ENCODE results near the gene SAXO1. TPM values are rescaled to one million over a fixed set of nuclear protein-coding genes. Genes with fewer than 3 reads are reported as not detected.

Gene SAXO1
- total RNA-seq: not detected
- 0.23 to 0.83 reads per million in 2 donors for total RNA-seq

- H3K9me3 ChIP-seq (ENCODE audit: control insufficient read depth, low read length, poor library complexity, severe bottlenecking): no peaks in the 10 kb centered on the region
- Mint-ChIP-seq H3K27ac (no peak within 1 kb of the TSS), H3K4me3 (no peak within 1 kb of the TSS), H3K27me3 (peaks cover 32% of the 10 kb centered on the region), H3K4me1 (peaks cover 7% of the 10 kb centered on the region), H3K36me3 (ENCODE audit: low read depth) (peaks cover 12% of the 10 kb centered on the region)
- ATAC-seq (no peak), DNase-seq (no peak)
These were observed at the start of gene SAXO1 for GRCh38 chr9:19033015-19033414. TSS of gene SAXO1 (minus strand) at chr9:19033209. CDS start at chr9:19032908, 301 bp downstream.

GRCh38 chr9:19074836-19075235, 41.8 kb upstream of the SAXO1 start:
- Mint-ChIP-seq H3K27ac (no peak overlapping the region), H3K36me3 (ENCODE audit: low read depth) (peaks cover 20% of the 10 kb centered on the region), H3K27me3 (no peaks in the 10 kb centered on the region), H3K4me1 (peaks cover 11% of the 10 kb centered on the region), H3K4me3 (no peak overlapping the region)
- no peaks in the 10 kb centered on the region for H3K9me3 ChIP-seq (ENCODE audit: control insufficient read depth, low read length, poor library complexity, severe bottlenecking)
- ATAC-seq: no peak
- no peak for DNase-seq

GRCh38 chr9:19074229-19074628, 41.2 kb upstream of the SAXO1 start:
- no peak for ATAC-seq
- no peaks in the 10 kb centered on the region for H3K9me3 ChIP-seq (ENCODE audit: control insufficient read depth, low read length, poor library complexity, severe bottlenecking)
- H3K4me1 Mint-ChIP-seq: peaks cover 11% of the 10 kb centered on the region
- H3K27ac Mint-ChIP-seq: no peak overlapping the region
- H3K36me3 Mint-ChIP-seq (ENCODE audit: low read depth): peaks cover 20% of the 10 kb centered on the region
- H3K27me3 Mint-ChIP-seq: no peaks in the 10 kb centered on the region
- H3K4me3 Mint-ChIP-seq: no peak overlapping the region
- no peak for DNase-seq

- no peak overlapping the region for H3K27ac Mint-ChIP-seq
These were observed 24.0 kb upstream of the SAXO1 start for GRCh38 chr9:19057033-19057432.

GRCh38 chr9:19050637-19051591, 17.9 kb upstream of the SAXO1 start:
- no peak for DNase-seq
- H3K9me3 ChIP-seq (ENCODE audit: control insufficient read depth, low read length, poor library complexity, severe bottlenecking): no peaks in the 10 kb centered on the region
- Mint-ChIP-seq H3K36me3 (ENCODE audit: low read depth) (peaks cover 6% of the 10 kb centered on the region), H3K4me1 (peaks cover 23% of the 10 kb centered on the region), H3K27ac (peak overlapping the region; percentile 98), H3K27me3 (no peaks in the 10 kb centered on the region), H3K4me3 (peak overlapping the region; percentile 94)
- ATAC-seq: no peak

More at GRCh38 chr9:19057033-19057432, 24.0 kb upstream of the SAXO1 start:
- Mint-ChIP-seq H3K36me3 (ENCODE audit: low read depth) (peaks cover 8% of the 10 kb centered on the region), H3K4me3 (no peak overlapping the region), H3K27me3 (no peaks in the 10 kb centered on the region), H3K4me1 (peaks cover 2% of the 10 kb centered on the region)
- DNase-seq (no peak), ATAC-seq (no peak)
- no peaks in the 10 kb centered on the region for H3K9me3 ChIP-seq (ENCODE audit: control insufficient read depth, low read length, poor library complexity, severe bottlenecking)

GRCh38 chr9:19049917-19050636, 17.1 kb upstream of the SAXO1 start:
- DNase-seq (no peak), ATAC-seq (no peak)
- H3K9me3 ChIP-seq (ENCODE audit: control insufficient read depth, low read length, poor library complexity, severe bottlenecking): no peaks in the 10 kb centered on the region
- H3K27me3 Mint-ChIP-seq: no peaks in the 10 kb centered on the region
- H3K27ac Mint-ChIP-seq: peak overlapping the region; percentile 98
- peaks cover 4% of the 10 kb centered on the region for H3K36me3 Mint-ChIP-seq (ENCODE audit: low read depth)
- H3K4me3 Mint-ChIP-seq: peak overlapping the region; percentile 94
- peaks cover 21% of the 10 kb centered on the region for H3K4me1 Mint-ChIP-seq

GRCh38 chr9:19048966-19049916, 16.2 kb upstream of the SAXO1 start, which contains the start of gene RRAGA:
TSS of gene RRAGA (plus strand) at chr9:19049427. CDS start at chr9:19049660, 233 bp downstream.
- no peaks in the 10 kb centered on the region for H3K9me3 ChIP-seq (ENCODE audit: control insufficient read depth, low read length, poor library complexity, severe bottlenecking)
- peak; percentile 92 to 93 (median 93) for DNase-seq
- Mint-ChIP-seq H3K27me3 (no peaks in the 10 kb centered on the region), H3K36me3 (ENCODE audit: low read depth) (peaks cover 4% of the 10 kb centered on the region), H3K4me1 (peaks cover 21% of the 10 kb centered on the region), H3K4me3 (peak within 1 kb of the TSS; percentile 94), H3K27ac (peak within 1 kb of the TSS; percentile 98)
- peak; percentile 92 for ATAC-seq

GRCh38 chr9:19036611-19037010, 3.6 kb upstream of the SAXO1 start:
- no peak for ATAC-seq

GRCh38 chr9:19032406-19032805, 603 bp downstream of the SAXO1 start:
- DNase-seq (no peak), ATAC-seq (no peak)
- Mint-ChIP-seq H3K36me3 (ENCODE audit: low read depth) (peaks cover 12% of the 10 kb centered on the region), H3K27me3 (peaks cover 37% of the 10 kb centered on the region), H3K27ac (no peak overlapping the region), H3K4me3 (no peak overlapping the region), H3K4me1 (peaks cover 7% of the 10 kb centered on the region)
- H3K9me3 ChIP-seq (ENCODE audit: control insufficient read depth, low read length, poor library complexity, severe bottlenecking): no peaks in the 10 kb centered on the region

More at GRCh38 chr9:19036611-19037010, 3.6 kb upstream of the SAXO1 start:
- H3K27ac Mint-ChIP-seq: no peak overlapping the region
- H3K36me3 Mint-ChIP-seq (ENCODE audit: low read depth): peaks cover 7% of the 10 kb centered on the region
- peaks cover 12% of the 10 kb centered on the region for H3K27me3 Mint-ChIP-seq
- no peaks in the 10 kb centered on the region for H3K9me3 ChIP-seq (ENCODE audit: control insufficient read depth, low read length, poor library complexity, severe bottlenecking)
- no peaks in the 10 kb centered on the region for H3K4me1 Mint-ChIP-seq
- no peak for DNase-seq
- no peak overlapping the region for H3K4me3 Mint-ChIP-seq

GRCh38 chr9:19030899-19031298, 2.1 kb downstream of the SAXO1 start:
- H3K4me3 Mint-ChIP-seq: no peak overlapping the region
- no peak for ATAC-seq

GRCh38 chr9:19028835-19029451, 4.1 kb downstream of the SAXO1 start:
- H3K9me3 ChIP-seq (ENCODE audit: control insufficient read depth, low read length, poor library complexity, severe bottlenecking): no peaks in the 10 kb centered on the region
- Mint-ChIP-seq H3K4me3 (no peak overlapping the region), H3K4me1 (peaks cover 7% of the 10 kb centered on the region), H3K36me3 (ENCODE audit: low read depth) (peaks cover 8% of the 10 kb centered on the region), H3K27ac (no peak overlapping the region), H3K27me3 (peaks cover 35% of the 10 kb centered on the region)
- ATAC-seq (peak; percentile 63), DNase-seq (no peak)

More at GRCh38 chr9:19030899-19031298, 2.1 kb downstream of the SAXO1 start:
- Mint-ChIP-seq H3K27ac (no peak overlapping the region), H3K27me3 (peaks cover 43% of the 10 kb centered on the region), H3K36me3 (ENCODE audit: low read depth) (peaks cover 15% of the 10 kb centered on the region), H3K4me1 (peaks cover 7% of the 10 kb centered on the region)
- no peak for DNase-seq
- H3K9me3 ChIP-seq (ENCODE audit: control insufficient read depth, low read length, poor library complexity, severe bottlenecking): no peaks in the 10 kb centered on the region

GRCh38 chr9:19027825-19028224, 5.2 kb downstream of the SAXO1 start:
- peaks cover 44% of the 10 kb centered on the region for H3K27me3 Mint-ChIP-seq
- no peak overlapping the region for H3K27ac Mint-ChIP-seq
- no peak for DNase-seq
- peaks cover 8% of the 10 kb centered on the region for H3K36me3 Mint-ChIP-seq (ENCODE audit: low read depth)
- peaks cover 10% of the 10 kb centered on the region for H3K4me1 Mint-ChIP-seq
- ATAC-seq: no peak
- no peak overlapping the region for H3K4me3 Mint-ChIP-seq
- no peaks in the 10 kb centered on the region for H3K9me3 ChIP-seq (ENCODE audit: control insufficient read depth, low read length, poor library complexity, severe bottlenecking)
